Measurements from ENCODE around the gene TSPYL1.
A peak's percentile ranks its signal among the peaks of the same experiment; 100 is the strongest.
"Not testable (repeated sequence)": the region's sequence is repeated elsewhere in the genome, so short reads cannot be mapped to it uniquely, and the experiment has no call there.

The TSPYL1 gene

DNA sequence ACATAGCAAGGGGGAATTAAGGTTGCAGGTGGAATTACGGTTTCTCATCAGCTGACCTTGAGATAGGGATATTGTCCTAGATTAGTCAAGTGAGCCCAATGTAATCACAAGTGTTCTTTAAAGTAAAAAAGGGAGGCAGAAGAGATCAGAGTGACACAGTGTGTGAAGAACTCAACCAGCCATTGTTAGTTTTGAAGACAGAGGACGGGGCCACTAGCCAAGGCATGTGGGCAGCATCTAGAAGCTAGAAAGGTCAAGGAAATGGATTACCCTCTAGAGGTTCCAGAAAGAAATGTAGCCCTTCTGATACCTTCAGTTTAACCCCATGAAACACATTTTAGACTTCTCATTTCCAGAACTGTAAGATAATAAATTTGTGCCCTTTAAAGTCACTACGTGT, 18.5 kb upstream of the TSPYL1 start:
- no peak for DNase-seq (ENCODE audit: low spot score)

DNA sequence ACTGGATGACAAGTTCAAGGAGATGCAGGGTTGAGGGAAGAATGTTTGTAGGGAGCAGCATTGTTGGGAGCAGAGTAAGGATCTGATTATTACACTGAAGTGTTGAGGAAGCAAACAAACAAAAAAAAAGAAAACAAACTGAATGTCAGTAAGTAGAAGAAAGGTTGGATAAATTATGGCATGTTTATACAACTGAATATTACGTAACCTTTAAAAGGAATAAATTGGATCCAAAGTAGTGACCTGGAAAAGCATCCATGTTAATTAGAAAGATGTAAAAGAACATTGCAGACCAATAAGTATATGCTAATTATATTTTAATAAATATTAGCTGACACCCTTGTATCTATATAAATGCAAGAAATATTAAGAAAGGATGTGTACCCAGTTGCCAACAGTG, 12.8 kb upstream of the TSPYL1 start:
- DNase-seq (ENCODE audit: low spot score) = no peak

DNA sequence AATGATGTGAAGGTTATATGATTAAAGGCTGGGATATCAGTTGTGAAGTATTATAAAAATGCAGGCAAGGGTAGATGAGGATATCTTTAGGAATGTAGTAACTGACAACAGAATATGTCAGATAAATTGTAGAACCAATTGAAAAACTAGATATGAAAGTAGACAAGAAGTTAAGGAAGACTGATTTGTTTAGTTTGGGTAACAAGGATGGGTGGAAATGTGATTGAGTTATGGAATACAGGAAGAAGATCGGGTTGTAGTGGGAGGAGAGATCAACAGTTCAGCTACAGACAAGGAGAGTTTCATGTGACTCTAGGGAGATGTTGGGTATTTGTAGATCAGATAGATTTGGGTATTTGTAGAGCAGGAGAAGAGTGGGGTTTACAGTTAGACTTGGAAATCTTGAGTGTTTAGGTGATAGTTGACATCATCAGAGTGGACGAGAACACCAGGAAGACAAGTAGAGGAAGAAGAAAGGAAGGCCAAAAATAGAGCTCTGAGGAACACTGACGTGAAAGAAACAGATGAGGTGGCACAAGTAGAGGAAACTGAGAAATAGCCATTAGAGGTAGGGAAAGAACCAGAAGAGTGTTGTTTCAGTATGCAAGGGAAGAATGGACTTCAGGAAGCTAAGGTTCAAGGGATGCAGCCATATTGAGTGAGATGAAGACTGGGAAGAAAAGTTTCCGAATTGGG, 12.1 kb upstream of the TSPYL1 start:
- DNase-seq (ENCODE audit: low spot score) = no peak

- no peak for DNase-seq (ENCODE audit: low spot score)
Measured at GRCh38 chr6:116290799-116291198, 11.1 kb upstream of the TSPYL1 start.

DNA sequence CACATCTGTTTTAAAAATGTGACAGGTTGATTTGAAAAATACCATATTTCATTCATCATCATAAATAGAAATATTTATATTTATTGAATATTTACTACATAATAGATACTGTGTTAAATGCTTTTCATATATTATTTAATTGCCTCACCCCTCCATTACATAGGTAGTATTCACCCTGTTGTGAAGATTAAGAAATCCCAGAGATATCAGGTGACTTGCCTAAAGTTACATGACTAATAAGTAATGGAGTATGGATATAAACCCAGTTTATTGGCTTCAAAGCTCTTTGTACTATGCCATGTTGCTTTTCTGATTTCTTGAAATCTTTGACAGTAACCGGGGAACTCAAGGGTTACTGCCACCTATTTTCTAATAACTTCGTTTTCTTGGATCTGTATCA, 10.1 kb upstream of the TSPYL1 start:
- DNase-seq (ENCODE audit: low spot score) = no peak

DNA sequence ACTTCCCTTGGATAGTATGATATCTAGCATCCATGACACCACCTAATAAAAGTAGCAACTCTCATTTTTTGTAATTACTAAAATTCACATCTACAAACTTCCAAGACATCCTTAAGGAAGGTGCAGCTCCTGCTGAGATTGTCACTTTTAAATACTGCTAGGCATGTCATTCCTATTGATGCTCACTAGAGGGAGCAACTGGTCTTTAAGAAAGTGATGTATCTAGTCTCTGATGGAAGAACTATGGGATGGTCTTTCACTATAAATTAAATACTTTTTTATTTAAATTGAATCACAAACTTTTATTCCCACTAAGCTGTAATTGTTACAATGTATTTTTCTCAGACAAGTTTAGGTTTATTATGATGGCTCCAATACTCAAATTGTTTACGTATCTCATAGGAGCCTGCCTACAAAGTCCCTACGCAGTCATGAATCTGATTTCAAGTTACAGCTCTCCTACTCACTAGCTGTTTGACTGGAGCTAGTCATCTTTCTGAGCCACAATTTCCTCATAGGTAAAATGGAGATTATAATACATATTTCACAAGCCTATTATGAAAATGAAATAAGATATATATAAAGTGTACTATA, 8.1 kb upstream of the TSPYL1 start:
- DNase-seq (ENCODE audit: low spot score) = peak; percentile 77

DNA sequence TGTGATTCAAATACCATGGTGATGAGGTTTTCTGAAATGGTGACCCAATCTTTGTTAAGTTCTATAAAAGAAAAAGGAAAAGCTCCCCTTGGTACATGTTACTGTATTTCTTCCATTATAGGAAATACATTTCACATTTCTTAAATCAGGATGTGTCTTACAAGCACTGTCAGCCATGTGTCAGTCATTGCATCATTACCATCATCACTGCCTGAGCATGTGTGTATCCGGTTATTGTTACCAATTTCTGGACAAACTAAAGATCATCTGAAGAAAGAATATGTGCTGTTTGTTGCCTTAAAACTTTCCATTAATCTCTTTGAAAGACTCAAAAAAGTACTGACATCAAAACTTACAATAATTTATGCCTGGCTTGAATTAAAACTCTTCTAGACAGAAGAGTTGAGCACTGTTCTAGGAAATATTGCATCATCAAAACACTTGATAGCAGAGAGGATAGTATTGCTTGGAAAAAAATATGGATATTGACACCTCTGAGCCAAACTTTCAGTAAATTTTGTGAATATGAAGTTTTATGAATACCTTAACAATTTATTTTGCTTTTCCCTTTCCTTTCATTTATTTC, 7.1 kb upstream of the TSPYL1 start:
- no peak for DNase-seq (ENCODE audit: low spot score)

GRCh38 chr6:116284984-116285383, 5.3 kb upstream of the TSPYL1 start:
- not testable (repeated sequence) for DNase-seq (ENCODE audit: low spot score)

DNA sequence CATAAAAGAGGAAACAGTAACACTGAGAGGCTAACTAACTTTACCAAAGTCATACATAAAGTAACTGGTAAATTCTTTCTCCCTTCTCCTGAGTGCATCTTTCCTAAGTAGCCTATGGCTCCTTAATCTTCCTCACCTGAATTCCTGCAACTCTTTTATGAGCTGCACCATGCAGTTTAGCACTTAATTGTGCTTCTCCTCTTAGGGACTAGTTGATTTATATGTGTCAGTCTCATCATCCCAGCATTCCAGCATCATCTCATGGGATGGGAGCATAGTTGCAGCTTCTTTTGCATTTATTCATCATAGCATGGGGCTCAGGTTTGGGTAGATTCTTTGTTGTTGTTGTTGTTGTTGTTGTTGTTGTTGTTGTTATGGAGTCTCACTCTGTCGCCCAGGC, 3.5 kb upstream of the TSPYL1 start:
- no peak for DNase-seq (ENCODE audit: low spot score)

GRCh38 chr6:116282698-116283097, 3.0 kb upstream of the TSPYL1 start:
- DNase-seq (ENCODE audit: low spot score) = no peak

DNA sequence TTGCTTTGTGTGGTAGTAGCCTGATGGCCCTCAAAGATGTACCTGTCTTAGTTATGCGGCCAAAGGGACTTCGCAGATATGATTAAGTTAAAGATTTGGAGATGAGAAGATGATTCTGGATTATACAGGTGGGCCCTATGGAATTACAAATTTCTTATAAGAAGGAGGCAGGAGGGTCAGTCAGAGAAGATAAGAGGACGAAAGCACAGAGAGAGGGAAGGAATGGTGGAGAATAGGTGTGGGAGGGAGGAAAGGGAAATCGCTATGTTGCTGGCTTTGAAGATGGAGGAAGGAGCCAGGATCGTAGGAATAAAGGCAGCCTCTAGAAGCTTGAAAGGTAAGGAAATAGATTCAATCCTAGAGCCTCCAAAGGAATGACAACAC, 1.2 kb upstream of the TSPYL1 start:
- no peak for DNase-seq (ENCODE audit: low spot score)

- peak; percentile 37 for DNase-seq (ENCODE audit: low spot score)
Measured at GRCh38 chr6:116280161-116280932, 617 bp upstream of the TSPYL1 start.

- DNase-seq (ENCODE audit: low spot score) = no peak
Measured at GRCh38 chr6:116278854-116279231, 887 bp downstream of the TSPYL1 start.

DNA sequence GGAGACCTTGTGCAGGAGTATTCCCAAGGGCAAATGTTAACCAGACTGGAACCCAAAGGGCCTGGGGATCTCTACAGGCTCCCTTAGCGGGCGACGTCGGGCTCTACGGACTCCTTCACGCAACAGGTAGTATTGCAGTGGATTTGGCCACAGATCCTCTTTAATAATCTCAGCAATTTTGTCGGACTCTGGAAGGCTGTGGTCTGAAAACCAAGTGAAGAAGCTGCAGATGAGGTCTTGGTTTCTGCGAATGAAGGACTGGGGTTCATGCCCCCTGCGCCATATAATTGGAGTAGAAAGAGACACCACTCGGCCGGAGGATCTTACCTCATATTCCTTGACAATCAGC, 1.3 kb downstream of the TSPYL1 start:
- no peak for DNase-seq (ENCODE audit: low spot score)

GRCh38 chr6:116277124-116277523, 2.6 kb downstream of the TSPYL1 start:
- DNase-seq (ENCODE audit: low spot score) = no peak

- DNase-seq (ENCODE audit: low spot score) = no peak
Measured at GRCh38 chr6:116271149-116271708, 8.5 kb downstream of the TSPYL1 start.

GRCh38 chr6:116268589-116269293, 11.0 kb downstream of the TSPYL1 start:
- DNase-seq (ENCODE audit: low spot score) = peak; percentile 80

GRCh38 chr6:116267836-116268588, 11.7 kb downstream of the TSPYL1 start:
- no peak for DNase-seq (ENCODE audit: low spot score)

DNA sequence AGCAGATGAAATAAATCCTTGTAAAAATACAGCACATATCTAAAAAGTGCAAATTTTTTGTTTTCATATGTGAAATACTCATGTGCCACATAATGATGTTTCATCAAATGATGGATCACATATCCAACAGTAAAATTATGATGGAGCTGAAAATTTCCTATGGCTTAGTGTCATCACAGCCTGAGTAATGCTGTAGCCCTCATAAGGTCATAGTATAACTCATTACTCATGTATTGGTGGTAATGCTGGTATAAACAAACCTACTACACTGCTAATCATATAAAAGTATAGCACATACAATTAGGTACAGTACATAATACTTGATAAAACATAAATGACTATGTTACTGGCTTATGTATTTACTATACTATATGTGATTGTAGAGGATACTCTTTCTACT, 12.9 kb downstream of the TSPYL1 start:
- no peak for DNase-seq (ENCODE audit: low spot score)

DNA sequence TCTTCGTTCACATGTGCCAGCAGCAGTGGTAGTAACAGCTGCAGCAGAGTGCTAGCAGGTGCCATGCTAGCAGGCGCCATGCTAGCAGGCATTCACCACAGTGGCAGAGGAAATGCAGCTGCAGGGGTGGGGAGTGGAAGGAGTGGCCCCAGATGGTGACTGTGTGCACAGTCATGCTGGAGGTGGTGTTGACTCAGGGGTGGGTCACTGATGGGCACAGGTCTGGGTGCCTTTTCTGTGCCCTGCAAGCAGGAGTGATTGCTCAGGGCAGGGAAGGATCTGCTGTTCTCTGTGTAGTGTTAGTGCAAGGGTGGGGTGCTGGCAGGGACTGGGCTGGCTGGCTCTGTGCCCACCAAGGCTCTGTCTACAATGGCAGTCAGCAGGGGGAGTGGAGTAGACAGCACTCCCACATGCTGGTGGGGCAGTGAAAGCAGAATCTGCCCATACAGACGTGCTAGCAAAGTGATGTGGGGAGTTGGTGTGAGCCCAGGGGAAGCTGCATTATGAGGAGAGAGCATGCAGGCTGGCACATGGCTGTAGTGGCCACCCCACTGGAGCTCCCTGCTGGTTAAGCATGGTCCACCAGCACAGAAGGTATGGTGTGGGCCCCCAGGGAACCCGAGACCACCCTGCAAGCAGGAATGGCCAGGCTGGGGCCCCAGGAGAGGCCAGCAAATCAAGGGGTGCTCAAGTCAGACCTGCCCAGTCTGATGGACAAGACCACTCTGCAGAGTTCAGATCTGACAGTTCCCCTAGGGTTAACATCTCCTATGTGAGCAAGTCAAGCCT, 14.5 kb downstream of the TSPYL1 start:
- no peak for DNase-seq (ENCODE audit: low spot score)

DNA sequence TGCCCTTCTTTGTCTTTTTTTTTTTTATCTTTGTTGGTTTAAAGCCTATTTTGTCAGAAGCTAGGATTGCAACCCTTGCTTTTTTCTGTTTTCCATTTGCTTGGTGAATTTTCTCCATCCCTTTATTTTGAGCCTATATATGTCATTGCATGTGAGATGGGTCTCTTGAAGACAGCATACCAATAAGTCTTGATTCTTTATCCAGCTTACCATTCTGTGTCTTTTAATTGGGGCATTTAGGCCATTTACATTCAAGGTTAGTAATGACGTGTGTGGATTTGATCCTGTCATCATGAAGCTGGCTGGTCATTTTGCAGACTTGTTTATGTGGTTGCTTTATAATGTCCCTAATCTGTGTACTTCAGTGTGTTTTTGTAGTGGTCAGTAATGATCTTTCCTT, 16.4 kb downstream of the TSPYL1 start:
- no peak for DNase-seq (ENCODE audit: low spot score)
